Spinal cord (tissue), 10 donors: Measurements from ENCODE around the gene MYBPC1. TPM values are rescaled to one million over a fixed set of nuclear protein-coding genes. Genes with fewer than 3 reads are reported as not detected.
A peak's percentile ranks its signal among the peaks of the same experiment; 100 is the strongest.

Experiments used
- DNase-seq, 6 donors: peaks; one replicate each; pipeline versions ENCODE4 v3.0.0 to v3.0.0-alpha.2; 2013 to 2015; ENCODE audit warnings: low spot score in 6 of 6, low read depth in 4 of 6
- H3K27ac ChIP-seq: one replicate; pipeline ENCODE4 v1.5.1; 2013; ENCODE audit warnings: low read depth, low read length, control low read depth
- H3K27me3 ChIP-seq: one replicate; pipeline ENCODE4 v1.6.1; 2013; ENCODE audit warnings: low read length; ENCODE audit not compliant: control insufficient read depth, insufficient read depth
- H3K36me3 ChIP-seq: one replicate; pipeline ENCODE4 v1.6.1; 2013; ENCODE audit warnings: low read length; ENCODE audit not compliant: control insufficient read depth, insufficient read depth
- H3K4me1 ChIP-seq: one replicate; pipeline ENCODE4 v1.6.1; 2013; ENCODE audit warnings: low read length; ENCODE audit not compliant: control insufficient read depth, insufficient read depth
- H3K4me3 ChIP-seq: one replicate; pipeline ENCODE4 v1.5.1; 2013; ENCODE audit warnings: low read depth, low read length, control low read depth
- H3K9me3 ChIP-seq: one replicate; pipeline ENCODE4 v1.6.1; 2013; ENCODE audit warnings: low read length; ENCODE audit not compliant: control insufficient read depth, insufficient read depth
- WGBS: methylation state at CpG from one replicate; pipeline ENCODE4 v1.1.5; 2013; ENCODE audit warnings: missing lambda C conversion rate; ENCODE audit not compliant: insufficient coverage; 5-methylcytosine and 5-hydroxymethylcytosine counted together
- polyA plus RNA-seq, 2 donors: library from polyadenylated mRNA; unstranded; fragments of 120-200 nt; gene quantifications; one replicate each; pipeline ENCODE4 v1.2.1, GENCODE V29; 2013; ENCODE audit not compliant: insufficient read length in 2 of 2
- total RNA-seq, 2 donors: library from RNA; depleted of rRNA in 1 of 2; stranded (reverse); fragments of 120-200 nt in 1 of 2; fragments of >200 nt in 1 of 2; gene quantifications; one replicate each; pipeline versions ENCODE4 v1.2.3 to v1.2.4, GENCODE V29; 2013 to 2014
- donor health status: healthy.

Gene MYBPC1
- total and polyA plus RNA-seq, 4 donors: 4.6 to 13.8 (median 6.5) TPM

GRCh38 chr12:101685092-101685491 lies 90.3 kb downstream of the MYBPC1 start:
- DNase-seq: no peak
- H3K36me3 ChIP-seq: no peaks in the 10 kb centered on the region

DNA sequence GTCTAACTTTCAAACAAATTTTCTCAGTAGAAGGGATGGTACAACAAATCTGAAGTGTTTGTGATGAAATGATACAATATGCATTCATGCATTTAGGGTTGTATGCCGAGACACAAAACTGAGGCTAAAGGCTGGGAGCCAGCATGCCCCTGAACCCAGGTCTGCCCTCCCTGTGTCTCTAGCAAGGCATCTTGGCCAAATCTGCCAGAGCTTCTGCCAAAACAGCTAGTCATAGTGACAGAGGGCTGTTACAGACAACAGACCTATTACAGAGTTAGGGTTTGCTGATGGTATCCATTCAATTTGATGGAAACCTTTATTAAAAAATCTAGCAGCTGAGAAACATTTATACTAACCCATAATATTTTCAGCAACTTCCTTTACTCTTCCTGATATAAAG lies 91.4 kb downstream of the MYBPC1 start:
- Histone ChIP-seq H3K27ac (peak overlapping the region; percentile 57), H3K36me3 (no peaks in the 10 kb centered on the region), H3K4me3 (no peak overlapping the region), H3K4me1 (no peaks in the 10 kb centered on the region), H3K9me3 (no peaks in the 10 kb centered on the region), H3K27me3 (no peaks in the 10 kb centered on the region)
- peak in 1 of 6 donors; percentile 76 for DNase-seq
- 50% methylated on average over 1 of the region's 1 CpG for WGBS

More at GRCh38 chr12:101685092-101685491, 90.3 kb downstream of the MYBPC1 start:
- Histone ChIP-seq H3K4me1 (no peaks in the 10 kb centered on the region), H3K27me3 (no peaks in the 10 kb centered on the region), H3K4me3 (no peak overlapping the region), H3K27ac (peak overlapping the region; percentile 42), H3K9me3 (no peaks in the 10 kb centered on the region)
- no CpG with 5 or more reads among the region's 1 CpG for WGBS

DNA sequence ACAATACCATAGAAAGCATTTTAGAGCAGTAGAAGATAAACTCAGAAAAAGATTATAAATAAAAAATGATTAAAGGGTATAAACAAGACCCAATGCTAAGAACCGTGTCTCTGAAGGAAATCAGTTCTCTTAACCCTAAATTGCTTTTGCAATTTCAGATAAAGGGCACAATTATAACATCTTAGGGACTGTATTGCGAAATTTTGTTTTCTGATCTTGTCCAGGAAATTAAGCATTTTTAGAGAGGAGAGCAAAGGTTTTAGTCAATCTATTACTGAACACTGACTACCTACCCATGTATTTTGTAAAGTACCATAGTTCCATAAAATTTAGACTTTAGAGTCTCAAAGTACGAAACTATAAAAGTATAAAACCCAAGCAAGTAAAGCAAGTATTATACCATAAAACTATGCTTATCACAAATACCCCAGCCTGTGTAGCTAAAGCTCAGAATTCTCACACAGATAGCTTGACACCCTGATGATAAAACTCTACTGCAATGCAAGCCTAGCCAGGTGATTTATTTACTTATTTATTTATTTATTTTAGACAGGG lies 95.8 kb downstream of the MYBPC1 start:
- no peak for DNase-seq
- Histone ChIP-seq H3K27ac (no peak overlapping the region), H3K9me3 (no peaks in the 10 kb centered on the region), H3K27me3 (no peaks in the 10 kb centered on the region), H3K4me3 (no peak overlapping the region), H3K36me3 (no peaks in the 10 kb centered on the region), H3K4me1 (no peaks in the 10 kb centered on the region)
- no CpG with 5 or more reads among the region's 3 CpGs for WGBS

DNA sequence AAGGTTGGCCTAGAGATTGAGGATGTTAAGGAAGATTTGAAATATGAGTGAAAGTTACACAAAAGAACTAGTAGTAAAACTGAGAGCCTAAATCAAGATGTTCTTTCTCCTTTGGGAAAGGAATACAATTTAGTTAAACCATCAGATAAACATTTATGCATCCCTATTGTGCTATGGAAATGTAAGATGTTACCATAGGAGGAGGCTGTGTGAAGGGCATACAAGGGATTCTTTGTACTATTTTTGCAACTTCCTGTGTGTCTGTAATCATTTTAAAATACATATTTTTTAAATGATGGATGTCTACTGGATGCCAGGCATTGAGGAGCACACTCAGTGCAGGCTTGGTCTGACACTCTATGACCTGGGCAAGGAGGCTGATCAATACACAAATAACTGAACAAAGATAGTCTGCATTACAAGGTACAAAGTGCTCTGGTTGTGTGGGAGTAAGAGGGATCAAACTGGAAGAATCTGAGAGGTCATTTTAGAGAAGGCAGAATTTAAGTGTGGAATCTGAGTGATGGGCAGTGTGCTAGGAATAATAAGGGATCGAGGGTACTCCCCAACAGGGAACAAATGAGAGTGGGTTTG lies 96.8 kb downstream of the MYBPC1 start:
- Histone ChIP-seq H3K4me3 (no peak overlapping the region), H3K4me1 (peaks cover 4% of the 10 kb centered on the region), H3K36me3 (no peaks in the 10 kb centered on the region), H3K9me3 (no peaks in the 10 kb centered on the region), H3K27me3 (no peaks in the 10 kb centered on the region), H3K27ac (no peak overlapping the region)
- 100% methylated on average over 1 of the region's 1 CpG for WGBS
- DNase-seq: no peak

- Histone ChIP-seq H3K36me3 (no peaks in the 10 kb centered on the region), H3K27ac (no peak overlapping the region), H3K9me3 (no peaks in the 10 kb centered on the region), H3K4me1 (peaks cover 18% of the 10 kb centered on the region), H3K4me3 (no peak overlapping the region), H3K27me3 (no peaks in the 10 kb centered on the region)
- no peak for DNase-seq
- WGBS: no CpG with 5 or more reads among the region's 2 CpGs
Observed at GRCh38 chr12:101694297-101694848, 99.6 kb downstream of the MYBPC1 start.

DNA sequence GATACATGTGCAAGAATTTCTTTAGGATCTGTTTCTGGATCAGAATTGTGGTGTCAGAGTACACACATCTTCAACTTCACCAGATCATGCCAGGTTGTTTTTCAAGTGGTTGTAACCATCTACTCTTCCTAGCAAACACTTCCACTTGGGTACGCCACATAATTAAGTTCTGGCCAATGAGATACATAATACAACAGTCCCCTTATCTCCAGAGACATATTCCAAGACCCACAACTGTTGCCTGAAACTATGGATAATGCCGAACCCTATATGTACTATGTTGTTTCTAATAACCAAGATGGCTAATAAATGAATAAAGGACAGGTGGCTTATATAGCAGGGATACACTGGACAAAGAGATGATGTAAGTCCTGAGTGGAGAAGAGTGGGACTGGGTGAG lies 100.2 kb downstream of the MYBPC1 start:
- Histone ChIP-seq H3K4me1 (peaks cover 19% of the 10 kb centered on the region), H3K9me3 (no peaks in the 10 kb centered on the region), H3K27me3 (no peaks in the 10 kb centered on the region), H3K4me3 (no peak overlapping the region), H3K36me3 (no peaks in the 10 kb centered on the region), H3K27ac (no peak overlapping the region)
- no peak for DNase-seq
- WGBS: 83% methylated on average over 1 of the region's 2 CpGs

GRCh38 chr12:101695706-101696105 lies 100.9 kb downstream of the MYBPC1 start:
- H3K36me3 ChIP-seq: no peaks in the 10 kb centered on the region
- H3K4me3 ChIP-seq: no peak overlapping the region
- no peak overlapping the region for H3K27ac ChIP-seq
- 100% methylated on average over 1 of the region's 1 CpG for WGBS
- DNase-seq: no peak
- H3K4me1 ChIP-seq: peaks cover 19% of the 10 kb centered on the region
- H3K9me3 ChIP-seq: no peaks in the 10 kb centered on the region
- no peaks in the 10 kb centered on the region for H3K27me3 ChIP-seq

DNA sequence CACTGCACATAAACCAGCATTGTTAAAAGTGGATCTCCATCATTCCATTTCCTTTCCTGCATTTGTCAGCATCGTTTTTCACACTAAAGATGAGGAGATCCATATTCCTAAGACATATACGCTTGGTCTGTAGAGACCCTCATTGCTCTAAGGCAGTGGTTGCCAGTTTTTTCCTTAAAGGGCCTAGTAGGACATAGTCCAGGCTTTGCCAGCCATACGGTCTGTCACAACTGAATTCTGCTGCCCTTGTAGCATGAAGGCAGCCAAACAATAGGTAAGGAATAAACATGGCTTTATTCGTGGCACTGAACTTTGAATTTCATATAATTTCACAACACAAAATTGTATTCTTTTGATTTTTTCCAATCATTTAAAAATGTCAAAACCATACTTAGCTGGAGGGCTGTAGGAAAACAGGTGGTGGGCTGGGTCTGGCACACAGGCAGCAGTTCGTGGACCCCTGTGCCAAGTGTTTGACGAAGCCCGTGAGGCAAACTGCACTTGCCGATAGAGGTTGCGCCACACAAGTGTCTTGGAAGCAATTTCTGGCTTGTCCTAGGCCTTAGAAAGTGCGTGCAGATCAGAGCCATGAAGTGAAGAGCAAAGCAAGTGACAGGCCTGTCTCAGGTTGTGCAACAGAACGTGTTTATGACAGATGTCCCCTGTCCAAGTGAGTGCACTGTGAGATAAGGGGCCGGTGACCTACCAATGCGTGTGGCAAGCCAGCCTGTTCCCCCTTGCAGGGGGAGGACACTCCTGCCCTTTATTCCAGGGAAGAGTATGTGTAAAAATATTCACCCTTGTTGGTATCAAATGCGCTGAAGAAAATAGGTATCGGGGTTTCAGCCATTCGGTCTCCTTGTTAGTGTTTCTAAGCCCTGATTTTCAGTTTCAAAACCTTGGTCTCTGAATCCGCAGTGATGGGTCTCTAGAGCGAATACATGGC lies 101.8 kb downstream of the MYBPC1 start:
- Histone ChIP-seq H3K36me3 (no peaks in the 10 kb centered on the region), H3K27ac (peak overlapping the region; percentile 70), H3K4me1 (peaks cover 19% of the 10 kb centered on the region), H3K9me3 (no peaks in the 10 kb centered on the region), H3K4me3 (peak overlapping the region; percentile 81), H3K27me3 (no peaks in the 10 kb centered on the region)
- DNase-seq: peak in 2 of 6 donors; percentile 74 to 78
- 27% methylated on average over 16 of the region's 18 CpGs for WGBS

DNA sequence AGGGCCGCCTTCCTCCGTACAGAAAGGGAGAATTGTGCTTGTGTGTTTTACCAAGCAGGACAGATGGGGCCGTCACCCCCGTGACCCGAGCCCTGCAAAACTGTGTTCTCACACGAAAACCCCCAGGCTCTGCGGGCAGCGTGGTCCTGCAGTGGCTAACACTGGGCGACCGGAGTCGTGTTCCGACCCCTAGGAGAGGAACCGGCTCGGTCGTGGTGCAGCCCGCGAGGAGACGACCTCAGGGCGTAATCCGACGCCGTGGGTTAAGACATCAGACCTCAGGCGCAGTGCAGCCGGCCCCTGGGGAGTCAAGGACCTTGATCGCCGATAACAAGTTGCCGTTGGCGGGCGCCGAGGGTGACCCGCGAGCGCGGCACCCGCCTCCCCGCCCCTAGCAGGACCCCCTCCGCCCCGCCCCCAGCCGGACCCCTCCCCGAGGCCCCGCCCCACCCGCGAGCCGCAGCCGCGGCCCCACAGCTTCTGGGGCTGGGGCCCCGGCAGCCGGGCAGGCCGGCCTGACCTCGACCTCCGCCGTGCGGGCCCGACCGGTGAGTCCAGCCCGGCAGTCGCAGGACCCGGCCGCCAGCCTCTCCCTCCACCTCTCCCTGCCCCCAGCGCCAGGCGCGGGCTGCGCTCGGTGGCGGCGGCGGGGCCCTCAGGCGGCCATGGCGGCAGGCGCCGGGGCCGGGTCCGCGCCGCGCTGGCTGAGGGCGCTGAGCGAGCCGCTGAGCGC lies 102.6 kb downstream of the MYBPC1 start, which contains the start of gene CHPT1:
Gene CHPT1 (plus strand): TSS at position 444 of the 733 bp plus-strand sequence. CDS start 222 bp downstream, at position 666.
- peak in 4 of 6 donors; percentile 43 to 84 (median 73) for DNase-seq

More for the DNA sequence above, 102.6 kb downstream of the MYBPC1 start, which contains the start of gene CHPT1:
- Histone ChIP-seq H3K27ac (peak within 1 kb of the TSS; percentile 84), H3K4me1 (peaks cover 19% of the 10 kb centered on the region), H3K4me3 (peak within 1 kb of the TSS; percentile 81), H3K9me3 (no peaks in the 10 kb centered on the region), H3K27me3 (no peaks in the 10 kb centered on the region), H3K36me3 (no peaks in the 10 kb centered on the region)
- 0% methylated on average over 80 of the region's 80 CpGs for WGBS
